ENCODE data around the gene CALR. TPM values are rescaled to one million over a fixed set of nuclear protein-coding genes. Genes with fewer than 3 reads are reported as not detected.

CALR gene
- polyA plus RNA-seq, 10 donors: 322 to 587 (median 412) TPM

Other genes starting within 250 kb of the CALR start
- gene FBXW9, start 242.0 kb upstream of the CALR start, polyA plus RNA-seq (ENCODE audit: insufficient read length in 10 of 10): 1 to 10 TPM; 2.5 to 6.3 (median 4.1) TPM
- 10 to 100 TPM; 44.6 to 69.5 (median 54.9) TPM for gene TNPO2, start 214.7 kb upstream of the CALR start, polyA plus RNA-seq (ENCODE audit: insufficient read length in 10 of 10)
- gene TRIR, start 203.9 kb upstream of the CALR start, polyA plus RNA-seq (ENCODE audit: insufficient read length in 10 of 10): 100 to 1,000 TPM; 130 to 217 (median 172) TPM
- gene GET3, start 201.1 kb upstream of the CALR start, polyA plus RNA-seq (ENCODE audit: insufficient read length in 10 of 10): 10 to 100 TPM; 36.3 to 54.8 (median 41.8) TPM
- gene BEST2, start 186.8 kb upstream of the CALR start, polyA plus RNA-seq (ENCODE audit: insufficient read length in 10 of 10): not detected
- 10 to 100 TPM; 15.9 to 42.5 (median 22.4) TPM for gene HOOK2, start 163.1 kb upstream of the CALR start, polyA plus RNA-seq (ENCODE audit: insufficient read length in 10 of 10)
- gene JUNB, start 147.1 kb upstream of the CALR start, polyA plus RNA-seq (ENCODE audit: insufficient read length in 10 of 10): 100 to 1,000 TPM in 1 of 10 donors, 10 to 100 TPM in 9; 13.8 to 217 (median 45.0) TPM
- 100 to 1,000 TPM; 135 to 183 (median 163) TPM for gene PRDX2, start 136.8 kb upstream of the CALR start, polyA plus RNA-seq (ENCODE audit: insufficient read length in 10 of 10)
- gene THSD8, start 136.5 kb upstream of the CALR start, polyA plus RNA-seq (ENCODE audit: insufficient read length in 10 of 10): 1 to 10 TPM; 1.3 to 6.3 (median 3.3) TPM
- 10 to 100 TPM; 13.4 to 36.2 (median 19.9) TPM for gene RNASEH2A, start 132.0 kb upstream of the CALR start, polyA plus RNA-seq (ENCODE audit: insufficient read length in 10 of 10)
- not detected for gene RTBDN, start 104.0 kb upstream of the CALR start, polyA plus RNA-seq (ENCODE audit: insufficient read length in 10 of 10)
- under 1 TPM in 9 of 10 donors, not detected in 1; 0.11 to 0.91 (median 0.66) TPM for gene MAST1, start 100.1 kb upstream of the CALR start, polyA plus RNA-seq (ENCODE audit: insufficient read length in 10 of 10)
- 10 to 100 TPM in 4 of 10 donors, 1 to 10 TPM in 6; 6.1 to 13.9 (median 9.4) TPM for gene DNASE2, start 57.2 kb upstream of the CALR start, polyA plus RNA-seq (ENCODE audit: insufficient read length in 10 of 10)
- gene KLF1, start 51.4 kb upstream of the CALR start, polyA plus RNA-seq (ENCODE audit: insufficient read length in 10 of 10): 1 to 10 TPM in 3 of 10 donors, under 1 TPM in 7; 0.19 to 1.6 (median 0.68) TPM
- gene GCDH, start 47.4 kb upstream of the CALR start, polyA plus RNA-seq (ENCODE audit: insufficient read length in 10 of 10): 10 to 100 TPM; 19.1 to 33.2 (median 27.2) TPM
- 1 to 10 TPM; 1.7 to 5.8 (median 2.6) TPM for gene SYCE2, start 19.3 kb upstream of the CALR start, polyA plus RNA-seq (ENCODE audit: insufficient read length in 10 of 10)
- gene FARSA, start 4.9 kb upstream of the CALR start, polyA plus RNA-seq (ENCODE audit: insufficient read length in 10 of 10): 10 to 100 TPM; 32.6 to 45.3 (median 36.1) TPM
- gene RAD23A, start 7.3 kb downstream of the CALR start, polyA plus RNA-seq (ENCODE audit: insufficient read length in 10 of 10): 100 to 1,000 TPM; 104 to 133 (median 113) TPM
- gene GADD45GIP1, start 18.6 kb downstream of the CALR start, polyA plus RNA-seq (ENCODE audit: insufficient read length in 10 of 10): 10 to 100 TPM; 31.4 to 56.6 (median 38.7) TPM
- under 1 TPM in 8 of 10 donors, not detected in 2; 0.08 to 0.38 (median 0.14) TPM for gene DAND5, start 31.0 kb downstream of the CALR start, polyA plus RNA-seq (ENCODE audit: insufficient read length in 10 of 10)
- 100 to 1,000 TPM in 9 of 10 donors, 10 to 100 TPM in 1; 89.1 to 136 (median 111) TPM for gene NFIX, start 56.9 kb downstream of the CALR start, polyA plus RNA-seq (ENCODE audit: insufficient read length in 10 of 10)
- gene LYL1, start 164.2 kb downstream of the CALR start, polyA plus RNA-seq (ENCODE audit: insufficient read length in 10 of 10): 1 to 10 TPM; 2.4 to 7.4 (median 4.1) TPM
- gene TRMT1, start 178.1 kb downstream of the CALR start, polyA plus RNA-seq (ENCODE audit: insufficient read length in 10 of 10): 10 to 100 TPM; 16.6 to 38.8 (median 23.8) TPM
- gene NACC1, start 179.7 kb downstream of the CALR start, polyA plus RNA-seq (ENCODE audit: insufficient read length in 10 of 10): 10 to 100 TPM; 13.4 to 23.2 (median 17.3) TPM
- 10 to 100 TPM; 26.7 to 53.3 (median 33.2) TPM for gene STX10, start 211.8 kb downstream of the CALR start, polyA plus RNA-seq (ENCODE audit: insufficient read length in 10 of 10)
- gene IER2, start 211.8 kb downstream of the CALR start, polyA plus RNA-seq (ENCODE audit: insufficient read length in 10 of 10): 100 to 1,000 TPM in 1 of 10 donors, 10 to 100 TPM in 9; 28.1 to 171 (median 67.2) TPM